ENCODE data around the gene PUDP.

The PUDP gene

GRCh38 chrX:7090641-7091040 lies 57.3 kb downstream of the PUDP start:
- TF ChIP-seq CTCF (conservative IDR thresholded peaks at IDR 0.05): no peak

DNA sequence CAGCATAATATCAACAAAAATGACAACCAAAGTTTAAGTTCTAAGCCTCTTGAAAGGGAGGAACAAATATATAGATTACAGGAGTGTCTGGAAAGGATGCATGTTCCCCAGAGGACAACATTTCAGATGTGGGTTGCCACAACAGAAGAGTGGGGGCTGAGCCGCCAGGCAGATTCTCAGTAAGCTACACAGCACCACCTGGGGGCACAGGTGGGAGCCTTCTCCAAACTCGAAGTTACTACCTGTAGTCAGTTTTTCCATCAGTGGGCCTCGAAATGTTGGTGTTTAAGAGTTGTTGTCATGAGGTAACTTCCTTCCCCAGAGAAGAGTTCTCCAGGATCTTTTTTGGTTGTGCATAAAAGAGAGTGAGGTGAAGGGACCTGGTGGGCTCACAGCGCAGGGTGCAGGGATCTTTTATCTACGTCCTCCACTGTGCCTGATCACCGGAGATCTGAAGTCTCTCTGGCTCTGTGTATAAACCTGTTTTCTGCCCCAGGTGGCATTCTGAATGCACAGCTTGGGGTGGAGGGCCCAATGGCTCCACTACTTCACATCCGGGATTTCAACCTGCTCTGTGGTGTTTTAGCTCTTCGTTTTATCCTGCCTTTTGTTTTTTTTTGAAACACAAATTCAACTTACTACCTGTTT lies 58.9 kb downstream of the PUDP start:
- H3K27ac ChIP-seq: no peak overlapping the region
- peak; percentile 25; the same call in 1 of the 2 replicates for TF ChIP-seq CTCF (conservative IDR thresholded peaks at IDR 0.05)

More at GRCh38 chrX:7090641-7091040, 57.3 kb downstream of the PUDP start:
- H3K27ac ChIP-seq: no peak overlapping the region

DNA sequence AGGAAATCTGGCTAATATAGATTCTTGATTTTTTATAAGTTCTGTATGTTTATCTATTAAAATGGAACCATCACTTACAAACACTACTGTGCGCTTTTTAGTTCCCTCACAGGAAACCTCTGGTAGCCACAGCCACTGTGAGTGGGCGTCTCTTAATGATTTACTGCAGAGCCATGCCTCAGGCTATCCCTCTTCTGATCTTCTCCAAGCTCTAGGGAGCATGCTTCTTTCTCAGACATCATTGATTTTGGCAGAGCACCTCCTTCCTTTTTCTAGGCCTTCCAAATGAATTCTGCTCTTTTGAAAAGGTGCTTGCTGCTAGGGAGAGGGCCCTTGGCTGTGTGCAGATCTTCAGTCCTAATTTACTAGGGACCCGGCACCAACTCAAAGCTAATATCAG lies 61.6 kb downstream of the PUDP start:
- TF ChIP-seq CTCF (conservative IDR thresholded peaks at IDR 0.05): no peak
- H3K27ac ChIP-seq: no peak overlapping the region

DNA sequence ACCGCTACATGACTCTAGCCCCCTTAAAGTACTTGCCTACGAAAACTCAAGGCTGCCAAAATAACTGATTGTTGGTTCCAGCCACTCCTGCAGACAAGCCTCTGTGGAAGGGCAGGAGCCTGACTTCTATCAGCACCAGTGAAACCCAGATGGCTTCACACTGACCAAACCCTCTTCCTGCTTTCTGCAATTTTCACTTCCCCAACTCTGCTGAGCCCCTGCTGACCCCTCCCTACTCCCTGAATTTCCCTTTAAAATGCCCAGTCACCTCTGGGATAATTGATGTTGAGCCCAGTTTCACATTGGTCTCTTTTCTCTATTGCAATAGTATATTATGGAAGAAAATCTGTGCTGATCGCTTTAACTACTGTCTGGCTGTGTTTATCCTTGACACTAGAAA lies 62.1 kb downstream of the PUDP start:
- TF ChIP-seq CTCF (conservative IDR thresholded peaks at IDR 0.05): no peak

DNA sequence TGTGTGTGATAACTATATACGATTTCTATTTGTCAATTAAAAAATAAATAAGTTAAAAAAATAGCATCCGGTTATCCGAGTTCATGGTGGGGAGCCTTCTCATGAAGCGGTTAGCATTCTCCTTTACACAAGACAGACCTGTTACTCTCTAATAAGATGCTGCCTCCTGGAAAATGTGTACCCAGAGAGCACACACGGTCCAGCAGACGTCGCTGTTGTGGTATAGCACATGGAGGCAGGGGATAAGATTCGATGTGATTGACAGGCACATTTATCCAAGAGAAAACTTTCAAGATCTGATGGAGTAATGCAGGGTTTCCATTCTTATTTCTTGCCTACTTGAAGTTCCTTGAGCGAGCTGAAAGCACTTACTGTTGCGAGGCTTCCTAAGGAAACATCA lies 63.1 kb downstream of the PUDP start:
- H3K27ac ChIP-seq: no peak overlapping the region
- TF ChIP-seq CTCF (conservative IDR thresholded peaks at IDR 0.05): no peak

More for the DNA sequence above, 62.1 kb downstream of the PUDP start:
- H3K27ac ChIP-seq: no peak overlapping the region

DNA sequence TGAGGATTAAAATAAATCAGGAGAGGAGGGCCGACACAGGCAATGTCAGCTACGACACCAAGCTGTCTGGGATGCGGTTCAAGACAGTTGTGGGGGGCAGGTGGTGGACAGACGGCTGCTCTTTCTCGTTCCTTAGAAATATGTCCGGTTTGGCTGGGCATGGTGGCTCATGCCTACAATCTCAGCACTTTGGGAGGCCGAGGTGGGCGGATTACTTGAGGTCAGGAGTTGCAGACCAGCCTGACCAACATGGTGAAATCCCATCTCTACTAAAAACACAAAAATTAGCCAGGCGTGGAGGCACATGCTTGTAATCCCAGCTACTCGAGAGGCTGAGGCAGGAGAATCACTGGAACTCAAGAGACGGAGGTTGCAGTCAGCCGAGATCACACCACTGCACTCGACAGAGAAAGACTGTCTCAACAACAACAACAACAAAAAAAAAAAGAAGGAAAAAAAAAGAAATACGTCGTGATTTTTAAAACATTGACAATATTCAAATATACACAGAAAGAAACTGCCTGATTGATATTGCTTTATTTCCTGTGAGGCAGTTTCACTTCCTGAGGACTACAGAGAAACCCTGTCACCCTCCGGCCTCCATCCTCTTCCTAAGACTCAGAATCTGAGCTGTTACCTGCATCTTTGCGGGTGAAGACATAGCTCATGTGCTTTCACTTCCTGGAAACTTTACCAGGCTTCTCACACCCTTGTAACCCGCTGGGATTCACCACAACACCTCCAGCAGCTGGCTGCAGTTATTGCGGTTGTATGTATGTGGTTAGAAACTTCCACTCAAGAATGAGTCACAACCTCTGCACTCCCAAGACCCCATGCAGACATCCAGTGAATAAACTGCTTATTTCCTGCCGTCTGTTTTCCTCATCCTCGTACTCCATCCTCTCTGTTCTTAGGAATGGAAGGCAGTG lies 64.2 kb downstream of the PUDP start:
- no peak overlapping the region for H3K27ac ChIP-seq
- TF ChIP-seq CTCF (conservative IDR thresholded peaks at IDR 0.05): no peak

- H3K27ac ChIP-seq: no peak overlapping the region
- no peak for TF ChIP-seq CTCF (conservative IDR thresholded peaks at IDR 0.05)
These were observed 64.9 kb downstream of the PUDP start for GRCh38 chrX:7083021-7083420.
